K562 (cell line): ENCODE data around the gene CD4. TPM values are rescaled to one million over a fixed set of nuclear protein-coding genes. Genes with fewer than 3 reads are reported as not detected.
A peak's percentile ranks its signal among the peaks of the same experiment; 100 is the strongest.

ENCODE experiments used
- CBX1 ChIP-seq: sonication (generic); IDR thresholded peaks from 2 replicates; pipeline ENCODE4 v1.6.1; 2016; ENCODE audit warnings: antibody characterized with exemption, low read depth, mild to moderate bottlenecking
- CC2D1A ChIP-seq: fragments of 450-650 bp; IDR thresholded peaks from 2 replicates; pipeline ENCODE4 v1.6.1; 2017; ENCODE audit warnings: mild to moderate bottlenecking
- E2F6 ChIP-seq, 2 experiments: IDR thresholded peaks; 2 replicates each; pipeline ENCODE4 v1.6.1; 2011; ENCODE audit warnings: borderline replicate concordance in 1 of 2, control low read depth in 1 of 2, low read depth in 1 of 2, low read length in 1 of 2, mild to moderate bottlenecking in 1 of 2, mixed read lengths in 1 of 2, moderate library complexity in 1 of 2; ENCODE audit not compliant: insufficient read depth in 1 of 2, insufficient read length in 1 of 2, poor library complexity in 1 of 2, severe bottlenecking in 1 of 2; ENCODE audit errors: extremely low read depth in 1 of 2
- ETV1 ChIP-seq: fragments of 450-650 bp; conservative IDR thresholded peaks from 2 replicates; pipeline ENCODE4 v1.6.1; 2016; ENCODE audit warnings: missing genetic modification characterization, control low read depth, low read depth, missing compliant biosample characterization
- GABPB2 ChIP-seq: fragments of 250-450 bp; sonication (Bioruptor Pico); conservative IDR thresholded peaks from 2 replicates; pipeline ENCODE4 v1.5.1; 2021; ENCODE audit warnings: mild to moderate bottlenecking
- HOXB6 ChIP-seq: fragments of 250-450 bp; sonication (Bioruptor Pico); IDR thresholded peaks from 2 replicates; pipeline ENCODE4 v1.5.1; 2022; ENCODE audit warnings: mild to moderate bottlenecking, borderline replicate concordance
- L3MBTL2 ChIP-seq: fragments of 450-650 bp; IDR thresholded peaks from 2 replicates; pipeline ENCODE4 v1.6.1; 2016; ENCODE audit warnings: mild to moderate bottlenecking, moderate library complexity
- PYGO2 ChIP-seq: fragments of 450-650 bp; IDR thresholded peaks from 2 replicates; pipeline ENCODE4 v1.6.1; 2016; ENCODE audit warnings: mild to moderate bottlenecking, missing genetic modification characterization, moderate library complexity, missing compliant biosample characterization
- RREB1 ChIP-seq: fragments of 250-450 bp; sonication (Bioruptor Pico); IDR thresholded peaks from 2 replicates; pipeline ENCODE4 v1.4.0; 2020
- THRB ChIP-seq: fragments of 450-650 bp; formaldehyde crosslinking; conservative IDR thresholded peaks from 2 replicates; pipeline ENCODE4 v1.4.0; 2022; ENCODE audit warnings: mild to moderate bottlenecking, missing genetic modification characterization
- ZNF280B ChIP-seq: fragments of 250-450 bp; sonication (Bioruptor Pico); IDR thresholded peaks from 2 replicates; pipeline ENCODE4 v1.5.1; 2021; ENCODE audit warnings: mild to moderate bottlenecking
- ZNF431 ChIP-seq: sonication (generic); formaldehyde crosslinking; IDR thresholded peaks from 2 replicates; pipeline ENCODE4 v1.8.0; 2022; ENCODE audit warnings: mild to moderate bottlenecking, missing genetic modification reagents
- polyA plus RNA-seq, 8 experiments: library from polyadenylated mRNA; depleted of rRNA in 4 of 8; stranded (reverse) in 5 of 8; unstranded in 3 of 8; fragments of >200 nt; fragmentation: Nextera tagmentation in 2 of 8; fragmentation: Illumina TruSeq in 1 of 8; extraction: Ambion mirVana in 2 of 8; extraction: Trizol in 1 of 8; gene quantifications; 2 replicates each; pipeline versions ENCODE4 v1.2.1 to v1.2.3, GENCODE V29; 2011 to 2014; ENCODE audit warnings: inconsistent platforms in 1 of 8, missing spikeins in 1 of 8
- total RNA-seq, 7 experiments: library from RNA; depleted of rRNA in 6 of 7; stranded (reverse); fragments of >200 nt in 6 of 7; fragmentation: Illumina TruSeq in 2 of 7; extraction: Trizol in 2 of 7; gene quantifications; 2 replicates each; pipeline versions ENCODE4 v1.2.1 to v1.2.3, GENCODE V29; 2011 to 2021; ENCODE audit warnings: low replicate concordance in 1 of 7
- TF ChIP-seq, protein P1 (sequence below): fragments of 450-650 bp; IDR thresholded peaks from one replicate; pipeline ENCODE4 v1.6.1; 2018; ENCODE audit warnings: mild to moderate bottlenecking, moderate library complexity; ENCODE audit not compliant: partially characterized antibody

CD4 gene
- total and polyA plus RNA-seq, 9 of the 15 experiments (the other 6 are each of a cell fraction or from before 2014, with no cell fraction given) = 0.06 to 0.27 (median 0.09) TPM; not detected in 5

- TF ChIP-seq PYGO2 (tag) (no peak), GABPB2 (no peak), CBX1 (no peak), RREB1 (CRISPR knock-in tag) (no peak), HOXB6 (CRISPR knock-in tag) (no peak), ETV1 (tag) (peak; percentile 83), L3MBTL2 (peak; percentile 73; the same call in 1 of the 2 replicates), THRB (CRISPR knock-in tag) (no peak), ZNF431 (CRISPR knock-in tag) (no peak), E2F6 (IDR thresholded peaks at IDR 0.05; ENCODE audit: borderline replicate concordance in 1 of 2, extremely low read depth in 1 of 2, insufficient read depth in 1 of 2, insufficient read length in 1 of 2, low read depth in 1 of 2, low read length in 1 of 2, poor library complexity in 1 of 2, severe bottlenecking in 1 of 2) (peak; percentile 42 to 43), CC2D1A (peak; percentile 69), ZNF280B (no peak)
- TF ChIP-seq, protein P1, sequence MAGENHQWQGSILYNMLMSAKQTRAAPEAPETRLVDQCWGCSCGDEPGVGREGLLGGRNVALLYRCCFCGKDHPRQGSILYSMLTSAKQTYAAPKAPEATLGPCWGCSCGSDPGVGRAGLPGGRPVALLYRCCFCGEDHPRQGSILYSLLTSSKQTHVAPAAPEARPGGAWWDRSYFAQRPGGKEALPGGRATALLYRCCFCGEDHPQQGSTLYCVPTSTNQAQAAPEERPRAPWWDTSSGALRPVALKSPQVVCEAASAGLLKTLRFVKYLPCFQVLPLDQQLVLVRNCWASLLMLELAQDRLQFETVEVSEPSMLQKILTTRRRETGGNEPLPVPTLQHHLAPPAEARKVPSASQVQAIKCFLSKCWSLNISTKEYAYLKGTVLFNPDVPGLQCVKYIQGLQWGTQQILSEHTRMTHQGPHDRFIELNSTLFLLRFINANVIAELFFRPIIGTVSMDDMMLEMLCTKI = no peak
These were observed 10.5 kb upstream of the CD4 start (continued) for GRCh38 chr12:6778574-6779550.
